Body of pancreas (tissue), 4 donors: ENCODE data around the gene TNFRSF11A. TPM values are rescaled to one million over a fixed set of nuclear protein-coding genes. Genes with fewer than 3 reads are reported as not detected.
A peak's percentile ranks its signal among the peaks of the same experiment; 100 is the strongest.

ENCODE experiments used
- ATAC-seq: fragments of 150-250 bp; one replicate; pipeline ENCODE4 v1.9.1; 2016
- DNase-seq, 4 donors: peaks; one replicate each; pipeline ENCODE4 v3.0.0-alpha.2; 2019
- H3K27ac ChIP-seq, 4 donors: fragments of 200-600 bp; sonication (generic); 1 replicate in 3 of 4; 2 replicates in 1 of 4; pipeline versions ENCODE4 v1.5.1 to v1.6.1; 2016 to 2019; ENCODE audit warnings: mild to moderate bottlenecking in 1 of 4, mixed read lengths in 1 of 4, moderate library complexity in 1 of 4
- H3K27me3 ChIP-seq, 2 donors: fragments of 200-600 bp; sonication (generic); one replicate each; pipeline ENCODE4 v1.6.0; 2016; ENCODE audit warnings: mild to moderate bottlenecking in 1 of 2
- H3K36me3 ChIP-seq, 2 donors: fragments of 200-600 bp; sonication (generic); replicated peaks in 1 of 2; 2 replicates each; pipeline ENCODE4 v1.5.1; 2016; ENCODE audit warnings: low read depth in 2 of 2; ENCODE audit not compliant: insufficient read depth in 1 of 2
- H3K4me1 ChIP-seq: fragments of 200-600 bp; sonication (generic); one replicate; pipeline ENCODE4 v1.6.0; 2016
- H3K4me3 ChIP-seq, 2 donors: fragments of 200-600 bp; sonication (generic); 1 replicate in 1 of 2; 2 replicates in 1 of 2; pipeline ENCODE4 v1.5.1; 2016 to 2019
- H3K9me3 ChIP-seq, 3 donors: fragments of 200-600 bp; sonication (generic); 1 replicate in 2 of 3; 2 replicates in 1 of 3; pipeline ENCODE4 v1.5.1; 2016
- POLR2A ChIP-seq, 3 donors: fragments of 450-650 bp; IDR thresholded peaks; one replicate each; pipeline ENCODE4 v1.6.1; 2016; ENCODE audit warnings: antibody characterized with exemption in 3 of 3, mild to moderate bottlenecking in 2 of 3
- WGBS, 2 donors: methylation state at CpG; one replicate each; pipeline ENCODE4 v1.1.5; 2017; 5-methylcytosine and 5-hydroxymethylcytosine counted together
- intact Hi-C: fragments of 100-400 bp; cut with DNase I; formaldehyde crosslinking; loops from one replicate; pipeline ENCODE4 v1.15.1; 2023
- total RNA-seq, 2 donors: library from RNA; depleted of rRNA; stranded (reverse); fragments of >200 nt; gene quantifications; one replicate each; pipeline ENCODE4 v1.1.0, GENCODE V29; 2016
- TF ChIP-seq, protein P1 (sequence below), 7 experiments: fragments of 450-650 bp in 4 of 7; fragments of 200-600 bp in 3 of 7; sonication (generic) in 3 of 7; IDR thresholded peaks; one replicate each; pipeline ENCODE4 v1.5.1; 2016 to 2019; ENCODE audit warnings: antibody characterized with exemption in 7 of 7

The TNFRSF11A gene
- total RNA-seq, 2 donors from 2014 or later, result 3.3 to 3.4 TPM

DNA sequence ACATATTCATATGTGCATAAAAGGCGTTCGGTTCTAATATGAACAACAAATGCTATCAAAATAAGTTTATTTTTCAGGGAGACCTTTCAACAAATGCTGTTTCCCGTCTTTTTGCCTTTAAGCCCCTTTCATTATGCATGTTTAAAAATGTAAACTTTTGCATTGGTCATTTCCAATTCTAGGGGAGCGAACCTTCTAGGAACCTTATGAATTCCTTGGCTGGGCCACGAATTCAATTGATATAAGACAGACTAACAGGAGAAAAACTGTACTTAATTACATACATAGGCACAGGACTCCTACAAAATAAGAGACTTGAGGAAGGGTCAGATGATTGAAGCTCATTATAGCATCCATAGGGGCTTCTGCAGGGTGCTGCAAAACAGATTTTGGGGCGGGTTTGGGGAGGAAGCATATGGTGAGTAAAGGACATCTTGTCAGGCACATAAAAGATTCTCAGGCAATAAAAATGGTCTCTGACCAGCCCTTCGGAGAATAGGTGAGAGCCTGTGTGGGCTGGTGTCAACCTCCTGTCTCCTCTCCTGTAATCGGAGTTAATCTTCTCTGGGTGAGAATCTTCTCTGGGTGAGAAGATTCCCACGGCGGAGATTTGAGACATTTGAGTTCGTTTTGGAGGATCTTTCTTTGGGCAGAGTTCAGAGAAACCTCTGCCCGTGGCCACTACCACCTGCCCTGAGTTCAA, 1.7 kb downstream of the TNFRSF11A start:
- TF ChIP-seq, protein P1, sequence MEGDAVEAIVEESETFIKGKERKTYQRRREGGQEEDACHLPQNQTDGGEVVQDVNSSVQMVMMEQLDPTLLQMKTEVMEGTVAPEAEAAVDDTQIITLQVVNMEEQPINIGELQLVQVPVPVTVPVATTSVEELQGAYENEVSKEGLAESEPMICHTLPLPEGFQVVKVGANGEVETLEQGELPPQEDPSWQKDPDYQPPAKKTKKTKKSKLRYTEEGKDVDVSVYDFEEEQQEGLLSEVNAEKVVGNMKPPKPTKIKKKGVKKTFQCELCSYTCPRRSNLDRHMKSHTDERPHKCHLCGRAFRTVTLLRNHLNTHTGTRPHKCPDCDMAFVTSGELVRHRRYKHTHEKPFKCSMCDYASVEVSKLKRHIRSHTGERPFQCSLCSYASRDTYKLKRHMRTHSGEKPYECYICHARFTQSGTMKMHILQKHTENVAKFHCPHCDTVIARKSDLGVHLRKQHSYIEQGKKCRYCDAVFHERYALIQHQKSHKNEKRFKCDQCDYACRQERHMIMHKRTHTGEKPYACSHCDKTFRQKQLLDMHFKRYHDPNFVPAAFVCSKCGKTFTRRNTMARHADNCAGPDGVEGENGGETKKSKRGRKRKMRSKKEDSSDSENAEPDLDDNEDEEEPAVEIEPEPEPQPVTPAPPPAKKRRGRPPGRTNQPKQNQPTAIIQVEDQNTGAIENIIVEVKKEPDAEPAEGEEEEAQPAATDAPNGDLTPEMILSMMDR (IDR thresholded peaks at IDR 0.05), result no peak
- no peak for TF ChIP-seq POLR2A (IDR thresholded peaks at IDR 0.05)
- no peak overlapping the region for H3K27ac ChIP-seq
- H3K36me3 ChIP-seq, result no peaks in the 10 kb centered on the region
- H3K9me3 ChIP-seq, result no peaks in the 10 kb centered on the region
- WGBS, 2 donors, result 44 to 58% methylated on average over 11 to 12 of the region's 12 CpGs
- peaks cover 33% of the 10 kb centered on the region for H3K4me1 ChIP-seq
- no peaks in the 10 kb centered on the region for H3K27me3 ChIP-seq
- DNase-seq, result no peak
- no peak for ATAC-seq
- intact Hi-C loops, result no loop called here
- no peak overlapping the region for H3K4me3 ChIP-seq

DNA sequence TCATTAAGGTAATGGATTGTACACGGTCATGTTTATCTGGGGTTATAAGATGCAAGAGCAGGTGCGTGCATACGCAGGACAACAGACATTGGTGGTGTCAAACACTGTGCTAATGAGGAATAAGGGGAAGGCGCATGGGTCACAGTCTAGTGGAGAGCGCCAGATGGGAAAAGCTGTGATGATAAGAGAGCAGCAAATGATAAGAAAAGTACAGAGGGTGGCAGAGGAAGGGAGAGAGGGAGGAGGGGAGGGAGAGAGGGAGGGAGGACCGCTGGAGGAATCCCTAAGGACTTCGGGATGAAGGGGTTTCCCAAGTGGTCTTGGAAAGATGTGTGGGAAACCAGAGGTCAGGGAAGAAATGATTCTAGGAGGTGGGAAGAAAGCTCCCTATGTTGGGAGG, 2.9 kb downstream of the TNFRSF11A start:
- Histone ChIP-seq H3K27me3 (no peaks in the 10 kb centered on the region), H3K9me3 (no peaks in the 10 kb centered on the region), H3K4me3 (no peak overlapping the region), H3K36me3 (no peaks in the 10 kb centered on the region), H3K27ac (no peak overlapping the region), H3K4me1 (peaks cover 33% of the 10 kb centered on the region)
- intact Hi-C loops, result no loop called here
- DNase-seq (no peak), ATAC-seq (no peak)
- TF ChIP-seq, protein P1 (IDR thresholded peaks at IDR 0.05), result no peak
- no peak for TF ChIP-seq POLR2A (IDR thresholded peaks at IDR 0.05)
- 48 to 50% methylated on average over 7 of the region's 7 CpGs for WGBS, 2 donors

DNA sequence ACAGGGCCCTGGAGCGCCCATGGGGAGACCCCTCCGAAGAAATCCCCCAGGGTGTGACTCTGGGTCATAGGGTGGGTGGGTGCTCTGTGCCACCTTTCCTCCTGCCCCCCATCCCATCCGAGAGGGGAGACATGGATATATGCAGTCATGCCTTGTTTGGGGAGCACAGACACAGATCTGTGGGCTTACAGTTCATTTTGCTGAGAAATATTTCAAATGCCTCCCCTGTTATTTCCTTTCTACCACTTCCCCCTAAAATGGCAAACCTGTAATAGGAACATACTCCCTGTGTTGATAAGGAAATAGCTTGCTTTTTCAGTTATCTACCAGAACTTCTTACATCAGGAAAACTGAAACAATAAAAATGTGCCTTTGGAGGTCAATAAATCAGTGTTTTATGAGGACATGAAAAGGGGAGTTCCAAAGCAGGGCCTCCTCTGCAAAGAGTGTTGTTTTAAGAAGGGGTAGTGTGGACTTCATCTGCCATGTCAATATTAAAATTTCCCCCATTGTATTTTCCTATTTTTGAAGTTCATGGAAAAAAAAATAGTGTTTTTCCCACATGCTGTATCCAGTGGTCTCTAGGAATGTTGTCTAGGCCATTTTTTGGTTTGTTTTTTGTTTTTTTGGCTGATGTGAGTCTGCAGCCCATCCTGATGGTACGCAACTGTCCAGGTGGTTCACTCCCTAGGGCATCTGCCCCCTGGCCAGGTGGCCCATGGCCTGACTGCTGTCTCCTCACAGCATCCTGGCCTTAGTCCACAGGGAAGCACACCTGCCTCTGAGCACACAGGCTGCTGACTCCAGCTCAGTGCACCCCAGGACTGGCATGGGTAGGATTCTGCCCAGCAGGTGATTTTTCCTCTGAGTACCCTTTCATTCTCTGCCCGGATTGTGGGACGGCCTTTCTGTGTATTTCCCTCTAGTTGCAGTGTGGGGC, 3.7 kb downstream of the TNFRSF11A start:
- Histone ChIP-seq H3K27ac (peak overlapping the region in 3 of 4 donors; percentile 30 to 45 (median 31)), H3K4me1 (peaks cover 33% of the 10 kb centered on the region), H3K27me3 (no peaks in the 10 kb centered on the region), H3K4me3 (no peak overlapping the region), H3K9me3 (no peaks in the 10 kb centered on the region), H3K36me3 (no peaks in the 10 kb centered on the region)
- ATAC-seq, result no peak
- intact Hi-C loops, result no loop called here
- DNase-seq, result no peak
- TF ChIP-seq, protein P1 (IDR thresholded peaks at IDR 0.05), result no peak
- TF ChIP-seq POLR2A (IDR thresholded peaks at IDR 0.05), result no peak
- 77 to 79% methylated on average over 6 of the region's 6 CpGs for WGBS, 2 donors

DNA sequence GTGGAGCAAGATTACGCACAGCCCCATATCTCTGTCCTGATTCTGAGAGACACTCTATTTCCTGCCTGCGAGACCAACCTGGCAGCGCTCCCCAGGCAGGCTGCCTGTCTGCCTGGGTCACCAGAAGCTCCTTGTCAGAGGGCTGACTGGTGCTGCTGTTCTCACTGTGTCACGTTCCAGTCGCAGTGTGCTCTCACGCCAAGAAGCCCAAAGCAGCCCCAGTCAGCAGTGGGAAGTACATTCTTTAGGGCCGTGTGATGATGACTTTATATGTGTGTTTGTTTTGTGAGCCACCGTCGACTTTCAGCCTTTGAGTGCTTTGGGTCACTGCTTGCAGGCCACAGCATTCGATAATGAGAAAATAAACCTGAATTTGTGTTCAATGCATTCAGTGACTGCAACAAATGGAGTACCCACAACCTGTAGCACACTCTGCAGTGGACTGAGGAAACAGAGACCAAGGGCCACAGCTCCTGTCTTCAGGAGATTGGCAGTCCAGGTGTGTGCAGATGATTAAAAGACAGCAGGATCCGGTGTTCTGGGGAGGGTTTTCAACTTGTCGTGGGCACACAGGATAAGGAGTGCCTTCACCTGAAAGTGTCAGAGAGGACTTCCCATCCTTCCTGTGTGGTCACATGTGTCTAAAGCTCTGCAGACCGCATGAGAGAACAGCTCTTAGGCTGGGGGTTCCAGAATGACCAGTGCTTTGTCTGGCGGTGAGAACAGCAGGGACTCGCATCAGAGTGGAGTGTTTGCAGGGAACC, 4.8 kb downstream of the TNFRSF11A start:
- H3K27ac ChIP-seq, result peak overlapping the region in 3 of 4 donors; percentile 30 to 45 (median 31)
- 48 to 57% methylated on average over 13 to 15 of the region's 15 CpGs for WGBS, 2 donors
- no peak overlapping the region for H3K4me3 ChIP-seq
- H3K27me3 ChIP-seq, result no peaks in the 10 kb centered on the region
- TF ChIP-seq, protein P1 (IDR thresholded peaks at IDR 0.05), result no peak
- TF ChIP-seq POLR2A (IDR thresholded peaks at IDR 0.05), result no peak
- peak; percentile 26 to 62 (median 52) for DNase-seq
- intact Hi-C loops, result no loop called here
- no peaks in the 10 kb centered on the region for H3K9me3 ChIP-seq
- ATAC-seq, result peak; percentile 33
- H3K4me1 ChIP-seq, result peaks cover 26% of the 10 kb centered on the region
- H3K36me3 ChIP-seq, result no peaks in the 10 kb centered on the region
